Progenitor cell of endocrine pancreas (in vitro differentiated cells): ENCODE data around the gene TECRL. TPM values are rescaled to one million over a fixed set of nuclear protein-coding genes. Genes with fewer than 3 reads are reported as not detected.

ENCODE experiments used
- DNase-seq: peaks from one replicate; pipeline ENCODE4 v3.0.0; 2021; ENCODE audit warnings: low spot score; ENCODE audit not compliant: unreplicated experiment
- H3K27ac Mint-ChIP-seq: 2 replicates; pipeline ENCODE4 v1.8.0; 2021; ENCODE audit warnings: mild to moderate bottlenecking, moderate library complexity, mixed read lengths
- H3K27me3 Mint-ChIP-seq: 2 replicates; pipeline ENCODE4 v1.8.0; 2021; ENCODE audit warnings: mixed read lengths
- H3K36me3 Mint-ChIP-seq: 2 replicates; pipeline ENCODE4 v1.8.0; 2022; ENCODE audit warnings: mixed read lengths; ENCODE audit not compliant: insufficient read depth
- H3K4me1 Mint-ChIP-seq: 2 replicates; pipeline ENCODE4 v1.8.0; 2021; ENCODE audit warnings: low read depth, mixed read lengths
- H3K4me3 Mint-ChIP-seq: 2 replicates; pipeline ENCODE4 v1.8.0; 2021; ENCODE audit warnings: low read depth, mild to moderate bottlenecking, moderate library complexity, mixed read lengths
- H3K9me3 Mint-ChIP-seq: 2 replicates; pipeline ENCODE4 v1.8.0; 2021; ENCODE audit warnings: low read depth, mixed read lengths
- total RNA-seq: library from RNA; stranded (reverse); gene quantifications from 2 replicates; pipeline ENCODE4 v1.2.1, GENCODE V29; 2021
- TF ChIP-seq, protein P1 (sequence below): fragments of 200-600 bp; sonication (generic); IDR thresholded peaks from one replicate; pipeline ENCODE4 v1.5.0; 2021; ENCODE audit warnings: antibody characterized with exemption, mild to moderate bottlenecking; ENCODE audit not compliant: unreplicated experiment

Gene TECRL
- total RNA-seq, 1 donor from 2014 or later, result not detected

DNA sequence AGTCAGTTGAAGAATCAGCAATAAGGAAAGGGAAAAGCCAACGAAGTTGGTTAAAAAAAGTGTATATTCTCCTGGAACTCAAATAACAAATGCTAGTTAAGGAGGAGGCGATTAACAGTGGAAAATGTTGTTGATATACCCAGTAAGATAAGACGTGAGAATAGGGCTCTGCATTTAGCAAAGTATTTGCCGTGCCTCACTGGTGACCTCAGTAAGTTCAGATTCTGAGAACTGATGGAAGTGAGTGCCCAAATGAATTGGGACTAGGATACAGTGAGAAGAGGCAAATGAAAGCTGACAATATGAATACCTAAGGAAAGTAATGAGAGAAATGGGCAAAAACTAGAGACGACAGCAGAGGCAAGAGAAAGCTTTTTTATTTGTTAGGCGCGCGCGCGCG is 3.5 kb downstream of the TECRL start:
- Mint-ChIP-seq H3K27me3 (no peaks in the 10 kb centered on the region), H3K4me3 (no peak overlapping the region), H3K9me3 (no peaks in the 10 kb centered on the region), H3K27ac (no peak overlapping the region), H3K4me1 (peaks cover 20% of the 10 kb centered on the region), H3K36me3 (no peaks in the 10 kb centered on the region)
- TF ChIP-seq, protein P1, sequence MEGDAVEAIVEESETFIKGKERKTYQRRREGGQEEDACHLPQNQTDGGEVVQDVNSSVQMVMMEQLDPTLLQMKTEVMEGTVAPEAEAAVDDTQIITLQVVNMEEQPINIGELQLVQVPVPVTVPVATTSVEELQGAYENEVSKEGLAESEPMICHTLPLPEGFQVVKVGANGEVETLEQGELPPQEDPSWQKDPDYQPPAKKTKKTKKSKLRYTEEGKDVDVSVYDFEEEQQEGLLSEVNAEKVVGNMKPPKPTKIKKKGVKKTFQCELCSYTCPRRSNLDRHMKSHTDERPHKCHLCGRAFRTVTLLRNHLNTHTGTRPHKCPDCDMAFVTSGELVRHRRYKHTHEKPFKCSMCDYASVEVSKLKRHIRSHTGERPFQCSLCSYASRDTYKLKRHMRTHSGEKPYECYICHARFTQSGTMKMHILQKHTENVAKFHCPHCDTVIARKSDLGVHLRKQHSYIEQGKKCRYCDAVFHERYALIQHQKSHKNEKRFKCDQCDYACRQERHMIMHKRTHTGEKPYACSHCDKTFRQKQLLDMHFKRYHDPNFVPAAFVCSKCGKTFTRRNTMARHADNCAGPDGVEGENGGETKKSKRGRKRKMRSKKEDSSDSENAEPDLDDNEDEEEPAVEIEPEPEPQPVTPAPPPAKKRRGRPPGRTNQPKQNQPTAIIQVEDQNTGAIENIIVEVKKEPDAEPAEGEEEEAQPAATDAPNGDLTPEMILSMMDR, result no peak
- no peak for DNase-seq

DNA sequence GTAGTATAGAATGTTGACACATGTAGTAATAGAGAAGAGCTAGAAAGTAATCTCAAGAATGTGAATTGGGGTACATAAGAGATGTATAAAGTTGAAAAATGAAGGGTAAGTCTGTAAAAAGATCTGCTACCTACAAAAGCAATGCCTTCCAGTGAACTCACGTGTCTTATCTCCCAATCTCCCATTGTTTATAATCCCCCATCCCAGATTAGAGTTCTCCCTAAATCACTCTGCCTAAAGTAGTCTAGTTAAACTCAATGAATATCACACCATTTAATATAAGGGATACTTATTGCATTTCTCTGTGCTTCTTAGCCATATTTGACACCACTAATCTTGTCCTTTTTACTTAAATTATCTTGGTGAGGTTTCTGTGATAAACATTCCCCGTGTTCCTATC is 6.6 kb downstream of the TECRL start:
- Mint-ChIP-seq H3K27ac (no peak overlapping the region), H3K36me3 (no peaks in the 10 kb centered on the region), H3K27me3 (no peaks in the 10 kb centered on the region), H3K4me1 (peaks cover 20% of the 10 kb centered on the region), H3K9me3 (peaks cover 10% of the 10 kb centered on the region), H3K4me3 (no peak overlapping the region)
- no peak for DNase-seq
- TF ChIP-seq, protein P1, result no peak

DNA sequence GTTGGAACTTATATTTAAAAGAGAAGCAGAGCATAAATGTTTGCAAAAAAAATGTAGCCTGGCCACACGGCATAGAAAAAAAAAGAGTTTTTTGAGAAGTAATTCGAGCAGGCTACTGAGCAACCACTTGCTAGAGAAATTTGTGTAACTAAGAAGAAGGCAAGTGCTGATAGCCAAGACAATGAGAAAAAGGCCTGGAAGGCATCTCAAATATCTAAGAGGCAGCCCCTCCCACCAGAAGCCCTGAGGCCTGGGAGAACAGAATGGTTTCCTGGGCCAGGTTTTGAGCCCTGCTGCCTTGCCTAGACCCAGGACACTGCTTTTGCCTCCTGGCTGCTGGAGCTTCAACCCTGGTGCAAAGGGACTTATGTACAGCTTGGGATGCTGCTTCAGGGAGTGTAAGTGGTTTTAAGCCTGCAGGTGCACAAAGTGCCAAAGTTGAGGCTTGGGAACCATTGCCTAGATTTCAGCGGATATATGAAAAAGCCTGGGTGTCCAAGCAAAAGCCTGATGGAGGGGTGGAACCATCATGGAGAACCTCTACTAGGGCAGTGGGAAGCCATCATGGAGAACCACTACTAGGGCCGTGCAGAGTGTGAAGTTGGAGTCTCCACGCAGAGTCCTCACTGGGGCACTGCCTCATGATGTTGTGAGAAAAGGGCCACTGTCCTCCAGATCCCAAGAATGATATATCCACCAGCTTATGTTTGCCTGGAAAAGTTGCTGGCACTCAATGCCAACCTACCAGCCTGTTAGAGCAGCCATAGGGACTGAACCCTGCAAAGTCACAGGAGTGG is 9.7 kb downstream of the TECRL start:
- no peak overlapping the region for H3K27ac Mint-ChIP-seq
- no peak overlapping the region for H3K4me3 Mint-ChIP-seq
- TF ChIP-seq, protein P1, result no peak
- H3K9me3 Mint-ChIP-seq, result peaks cover 10% of the 10 kb centered on the region
- DNase-seq, result no peak
- peaks cover 12% of the 10 kb centered on the region for H3K4me1 Mint-ChIP-seq
- no peaks in the 10 kb centered on the region for H3K36me3 Mint-ChIP-seq
- no peaks in the 10 kb centered on the region for H3K27me3 Mint-ChIP-seq

DNA sequence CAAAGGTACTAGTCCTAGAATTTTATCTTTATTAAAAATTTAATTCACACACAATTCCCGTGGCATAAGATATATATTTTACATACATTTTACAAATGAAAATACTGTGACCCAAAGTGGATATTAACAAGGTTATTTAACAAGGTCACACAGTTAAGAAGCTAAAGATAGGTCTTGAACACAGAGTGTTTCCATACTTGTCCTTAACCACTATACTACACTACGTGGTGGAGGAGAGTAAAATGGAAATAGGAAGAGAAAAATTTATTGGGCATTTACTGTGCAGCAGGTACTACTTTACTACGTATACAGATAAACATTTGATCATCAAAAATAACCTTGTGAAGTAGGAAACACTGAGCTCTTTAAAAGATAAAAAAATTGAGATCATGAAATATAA is 14.8 kb downstream of the TECRL start:
- DNase-seq, result no peak
- H3K4me1 Mint-ChIP-seq, result peaks cover 1% of the 10 kb centered on the region
- H3K4me3 Mint-ChIP-seq, result no peak overlapping the region
- H3K36me3 Mint-ChIP-seq, result no peaks in the 10 kb centered on the region
- peaks cover 4% of the 10 kb centered on the region for H3K9me3 Mint-ChIP-seq
- H3K27ac Mint-ChIP-seq, result no peak overlapping the region
- TF ChIP-seq, protein P1, result no peak
- no peaks in the 10 kb centered on the region for H3K27me3 Mint-ChIP-seq

DNA sequence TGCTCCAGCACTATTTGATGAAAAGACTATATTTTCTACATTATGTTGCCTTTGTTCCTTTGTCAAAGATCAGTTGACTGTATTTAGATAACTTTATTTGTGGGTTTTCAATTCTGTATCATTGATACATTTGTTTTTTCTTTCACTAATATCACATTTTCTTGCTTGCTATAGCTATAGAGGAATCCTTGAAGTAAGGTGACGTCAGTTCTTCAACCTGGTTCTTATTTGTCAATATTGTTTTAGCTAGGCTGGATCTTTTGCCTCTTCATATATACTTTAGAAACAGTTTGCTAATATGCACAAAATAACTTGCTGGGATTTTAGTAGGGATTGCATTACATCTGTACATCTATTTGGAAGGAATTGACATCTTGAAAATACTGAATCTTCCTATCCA is 21.0 kb downstream of the TECRL start:
- Mint-ChIP-seq H3K36me3 (no peaks in the 10 kb centered on the region), H3K27ac (no peak overlapping the region), H3K4me1 (peaks cover 1% of the 10 kb centered on the region), H3K4me3 (no peak overlapping the region), H3K27me3 (no peaks in the 10 kb centered on the region), H3K9me3 (no peaks in the 10 kb centered on the region)
- DNase-seq, result no peak
- TF ChIP-seq, protein P1, result no peak
